Kidney epithelial cell (primary cell): ENCODE results near the gene NUP133. TPM values are rescaled to one million over a fixed set of nuclear protein-coding genes. Genes with fewer than 3 reads are reported as not detected.

Experiments
- DNase-seq: peaks from one replicate; pipeline ENCODE4 v3.0.0-alpha.2; 2010; ENCODE audit warnings: low read depth
- H3K27me3 ChIP-seq: 2 replicates; pipeline ENCODE4 v1.6.0; 2011; ENCODE audit warnings: low read length; ENCODE audit not compliant: control insufficient read depth, insufficient read depth
- H3K36me3 ChIP-seq: 2 replicates; pipeline ENCODE4 v1.5.1; 2011; ENCODE audit warnings: low read length; ENCODE audit not compliant: control insufficient read depth, insufficient read depth
- H3K4me3 ChIP-seq: 2 replicates; pipeline ENCODE4 v1.5.1; 2011; ENCODE audit warnings: low read depth, mild to moderate bottlenecking, control low read depth, low read length
- CTCF ChIP-seq: IDR thresholded peaks from 2 replicates; pipeline ENCODE4 v1.5.1; 2011; ENCODE audit warnings: mild to moderate bottlenecking, moderate library complexity, low read length, control low read depth, inconsistent platforms; ENCODE audit not compliant: insufficient read depth, poor library complexity, severe bottlenecking
- total RNA-seq: library from RNA; depleted of rRNA; stranded (reverse); fragments of >200 nt; gene quantifications from 2 replicates; pipeline ENCODE4 v1.2.3, GENCODE V29; 2015

The NUP133 gene
- 28.6 and 52.5 TPM in 2 replicates for total RNA-seq

- DNase-seq = peak; percentile 85
- Histone ChIP-seq H3K4me3 (peak within 1 kb of the TSS; percentile 91), H3K27me3 (no peaks in the 10 kb centered on the region), H3K36me3 (no peaks in the 10 kb centered on the region)
- no peak for TF ChIP-seq CTCF
Observed at GRCh38 chr1:229507951-229508822, at the start of gene NUP133. TSS of gene NUP133 (minus strand) at chr1:229508341. CDS start at chr1:229508249, 92 bp downstream.

GRCh38 chr1:229557200-229557850 lies 49.2 kb upstream of the NUP133 start:
- no peak for TF ChIP-seq CTCF
- no peak for DNase-seq
- Histone ChIP-seq H3K36me3 (no peaks in the 10 kb centered on the region), H3K4me3 (peak overlapping the region; percentile 73), H3K27me3 (no peaks in the 10 kb centered on the region)

- DNase-seq = no peak
- H3K4me3 ChIP-seq = no peak overlapping the region
- no peaks in the 10 kb centered on the region for H3K27me3 ChIP-seq
- no peak for TF ChIP-seq CTCF
- H3K36me3 ChIP-seq = no peaks in the 10 kb centered on the region
Observed at GRCh38 chr1:229554886-229555621, 46.9 kb upstream of the NUP133 start.

GRCh38 chr1:229553621-229554130 lies 45.5 kb upstream of the NUP133 start:
- DNase-seq = no peak
- TF ChIP-seq CTCF = no peak
- Histone ChIP-seq H3K36me3 (no peaks in the 10 kb centered on the region), H3K27me3 (no peaks in the 10 kb centered on the region), H3K4me3 (no peak overlapping the region)

GRCh38 chr1:229552732-229553131 lies 44.6 kb upstream of the NUP133 start:
- Histone ChIP-seq H3K27me3 (no peaks in the 10 kb centered on the region), H3K36me3 (no peaks in the 10 kb centered on the region), H3K4me3 (no peak overlapping the region)
- TF ChIP-seq CTCF = no peak
- DNase-seq = no peak
